OCI-LY1 (cell line): ENCODE data around the gene RANBP17.

Source experiments
- CTCF ChIP-seq: fragments of 200-600 bp; sonication (generic), shearing (Covaris generic); IDR thresholded peaks from 2 replicates; pipeline ENCODE4 v1.5.1; 2017; ENCODE audit warnings: mild to moderate bottlenecking, antibody characterized with exemption, low read length, moderate library complexity, mixed read lengths
- EZH2 ChIP-seq: fragments of 200-600 bp; sonication (generic), shearing (Covaris generic); IDR thresholded peaks from 2 replicates; pipeline ENCODE4 v1.8.0; 2017; ENCODE audit warnings: borderline replicate concordance, mixed run types, mild to moderate bottlenecking, antibody characterized with exemption, low read length, moderate library complexity, mixed read lengths

- TF ChIP-seq CTCF: no peak
- no peak for TF ChIP-seq EZH2
Measured at GRCh38 chr5:171285465-171285864, 423.6 kb downstream of the RANBP17 start.
